Globus pallidus (tissue), 1 donor: Measurements from ENCODE around the gene PPP1R1A.
A peak's percentile ranks its signal among the peaks of the same experiment; 100 is the strongest.

Experiments
- DNase-seq: peaks from one replicate; pipeline ENCODE4 v3.0.0-alpha.2; 2015; ENCODE audit warnings: low spot score

The PPP1R1A gene

DNA sequence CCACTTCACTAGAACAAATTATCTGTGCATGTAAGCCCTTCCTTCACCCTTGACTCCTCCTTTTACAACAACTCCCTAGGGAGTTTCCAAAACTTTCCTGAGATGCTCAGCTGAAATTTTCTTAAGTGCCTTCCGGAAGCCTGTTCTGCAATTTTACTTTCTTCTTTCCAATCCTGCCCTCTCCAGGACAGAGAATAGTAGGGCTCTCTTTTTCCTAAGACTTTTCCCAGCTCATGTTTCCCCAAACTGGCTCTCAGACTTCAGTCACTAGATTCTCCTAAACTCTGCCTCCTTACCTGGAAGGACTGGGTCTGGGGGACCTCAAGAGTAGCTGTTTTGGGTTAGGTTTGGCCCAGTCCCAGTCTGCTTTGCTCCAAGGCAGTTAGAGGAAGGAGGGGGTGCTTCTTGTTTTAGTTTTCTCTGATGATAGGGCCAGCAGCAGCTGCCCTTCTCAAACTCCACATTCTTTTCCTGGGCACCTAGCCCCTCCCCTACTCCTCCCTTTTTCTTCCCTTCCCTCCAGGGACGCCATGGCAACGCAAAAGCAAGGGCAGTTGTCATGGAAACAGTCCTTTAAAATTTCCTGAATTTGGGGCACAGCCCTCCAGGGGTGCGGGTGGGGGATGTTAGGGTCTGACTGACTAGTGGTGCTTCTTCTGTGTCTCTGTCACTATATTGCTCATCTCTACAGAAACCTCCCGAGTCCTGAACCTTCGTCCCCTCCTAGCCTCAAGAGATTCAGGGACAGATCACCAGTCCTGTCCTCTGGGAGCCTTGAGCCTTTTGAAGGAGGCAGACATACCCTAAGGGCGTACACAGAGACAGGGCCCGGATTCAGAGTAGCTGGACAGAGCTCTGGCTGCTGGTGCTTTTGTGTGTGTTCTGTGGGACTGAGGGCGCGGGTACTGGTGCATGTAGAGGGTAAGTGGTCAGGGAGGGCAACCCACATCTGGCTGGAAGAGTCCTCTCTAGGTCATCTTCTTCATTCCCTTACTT lies 17.0 kb downstream of the PPP1R1A start:
- DNase-seq, result no peak

DNA sequence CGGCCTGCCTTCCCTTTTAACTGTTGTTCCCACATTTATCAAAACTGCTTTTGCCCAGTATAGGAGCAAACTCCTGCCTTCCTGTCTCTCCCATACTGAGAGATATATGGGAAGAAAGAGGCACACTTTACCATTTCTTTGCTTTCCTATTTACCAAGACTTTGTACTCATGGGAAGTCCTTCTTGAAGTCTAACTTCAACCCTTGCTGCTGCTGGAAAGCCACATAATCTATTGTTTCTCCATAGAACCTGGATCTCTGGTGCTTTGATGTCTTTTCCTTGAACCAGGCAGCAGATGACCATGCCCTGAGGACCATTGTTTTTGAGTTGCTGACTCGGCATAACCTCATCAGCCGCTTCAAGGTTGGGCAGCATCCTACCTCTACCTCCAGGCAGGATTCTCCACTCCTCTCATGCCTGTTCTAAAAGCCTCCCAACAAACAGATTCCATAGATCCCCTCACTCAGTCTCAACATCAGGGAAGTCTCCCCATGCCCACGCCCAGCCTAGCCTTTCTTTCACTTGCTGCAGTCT lies 18.4 kb downstream of the PPP1R1A start:
- no peak for DNase-seq

DNA sequence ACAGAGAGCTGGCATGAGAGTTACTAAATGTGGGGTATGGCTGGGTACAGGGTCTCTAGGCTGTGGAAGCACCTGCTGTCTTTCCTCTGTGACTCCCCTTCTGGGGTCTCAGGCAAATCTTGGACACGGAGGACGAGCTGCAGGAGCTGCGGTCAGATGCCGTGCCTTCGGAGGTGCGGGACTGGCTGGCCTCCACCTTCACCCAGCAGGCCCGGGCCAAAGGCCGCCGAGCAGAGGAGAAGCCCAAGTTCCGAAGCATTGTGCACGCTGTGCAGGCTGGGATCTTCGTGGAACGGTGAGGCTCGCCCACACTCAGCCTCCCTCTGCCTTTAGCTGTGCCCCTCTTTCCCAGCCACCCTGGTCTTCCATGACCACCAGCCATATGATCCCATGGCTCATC lies 19.4 kb downstream of the PPP1R1A start:
- DNase-seq, result no peak

DNA sequence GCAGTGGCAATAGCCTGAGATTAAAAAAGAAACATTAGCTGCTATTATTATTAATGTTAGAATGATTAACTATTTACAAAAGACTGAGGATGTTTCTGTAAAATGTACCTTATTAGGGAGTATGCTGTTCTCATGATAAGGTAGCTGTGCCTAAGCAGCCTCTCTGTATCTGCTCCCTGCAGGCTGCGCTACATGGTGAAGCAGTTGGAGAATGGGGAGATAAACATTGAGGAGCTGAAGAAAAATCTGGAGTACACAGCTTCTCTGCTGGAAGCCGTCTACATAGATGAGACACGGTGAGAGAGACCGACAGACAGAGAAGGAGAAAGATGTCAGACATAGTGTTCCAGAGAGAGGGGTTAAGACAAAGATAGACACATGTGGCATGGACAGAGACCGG lies 21.7 kb downstream of the PPP1R1A start:
- no peak for DNase-seq

DNA sequence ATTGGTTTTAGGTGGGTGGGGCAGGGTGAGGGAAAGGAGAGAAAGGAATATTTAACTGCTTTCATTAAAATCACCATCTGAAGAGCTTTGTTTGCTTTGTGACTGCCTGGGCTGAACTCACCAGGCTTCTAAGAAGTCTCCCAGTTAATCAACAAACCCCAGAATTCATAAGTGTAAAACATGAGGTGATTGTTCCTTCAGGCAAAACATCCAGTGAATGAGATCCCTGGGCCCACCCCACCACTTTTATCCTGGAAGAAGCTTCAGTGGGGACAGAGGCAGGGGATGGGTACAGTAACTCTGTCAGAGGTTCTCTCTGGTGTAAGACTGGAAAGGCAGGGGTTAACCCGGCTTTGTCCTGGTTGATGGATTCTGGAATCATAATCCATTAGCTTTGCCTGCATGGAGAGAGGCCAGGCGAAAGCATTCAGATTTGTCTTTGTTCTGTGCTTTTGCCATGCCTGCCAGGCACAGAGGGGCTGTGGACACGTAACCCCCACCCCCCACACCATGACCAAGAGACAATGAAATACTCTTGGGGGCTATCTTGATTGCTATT lies 22.4 kb downstream of the PPP1R1A start:
- DNase-seq, result no peak

DNA sequence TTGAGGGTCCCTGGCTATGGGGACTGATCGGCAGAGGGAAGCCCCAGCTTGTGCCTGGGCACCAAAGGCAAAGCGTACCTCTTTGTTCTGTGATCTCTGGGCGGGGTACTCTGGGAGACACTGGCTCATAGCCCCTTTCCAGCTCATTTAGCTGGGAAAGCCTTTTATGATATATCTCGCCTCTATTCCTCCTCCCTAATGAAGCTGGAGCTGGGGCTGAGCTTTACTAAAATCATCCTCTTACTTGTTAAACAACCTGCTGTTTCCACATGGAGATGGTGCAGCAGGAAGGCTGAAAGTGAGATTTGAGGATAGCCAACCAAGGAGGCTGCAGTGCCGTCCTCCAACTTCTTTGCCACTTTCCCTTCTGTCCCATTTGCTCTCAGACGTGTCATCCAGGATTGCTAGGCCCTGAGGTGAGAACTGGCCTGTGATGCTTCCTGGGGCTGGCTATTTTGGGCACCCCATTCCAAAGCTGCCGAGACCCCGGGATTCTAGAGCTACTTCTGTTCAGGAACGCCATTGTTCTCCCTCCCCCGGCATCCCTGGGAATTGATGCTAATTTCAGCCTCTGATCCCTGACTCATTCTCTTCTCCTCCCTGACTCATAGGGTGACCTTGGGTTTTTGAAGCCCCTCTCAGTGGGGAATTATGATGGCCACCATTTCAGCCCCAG lies 23.0 kb downstream of the PPP1R1A start:
- DNase-seq, result no peak

DNA sequence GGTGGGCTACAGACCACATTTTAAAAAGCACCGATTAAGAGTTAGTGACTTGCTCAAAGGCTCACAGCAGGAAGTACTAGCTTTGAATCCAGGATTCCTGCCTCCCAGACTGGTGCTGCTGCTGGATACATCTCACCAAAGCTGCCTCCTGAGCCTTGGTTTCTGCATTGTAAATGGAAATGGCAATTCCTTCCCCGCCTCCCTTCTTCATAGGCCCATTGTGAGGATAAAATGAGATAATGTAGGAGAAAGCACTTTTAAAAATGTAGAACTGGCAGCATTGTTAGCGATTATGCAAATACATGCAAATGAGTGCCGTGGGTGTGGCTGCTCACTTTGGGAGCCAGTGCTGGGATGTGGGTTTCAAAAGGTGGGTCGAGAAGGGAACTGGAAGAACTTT lies 23.7 kb downstream of the PPP1R1A start:
- DNase-seq, result no peak

DNA sequence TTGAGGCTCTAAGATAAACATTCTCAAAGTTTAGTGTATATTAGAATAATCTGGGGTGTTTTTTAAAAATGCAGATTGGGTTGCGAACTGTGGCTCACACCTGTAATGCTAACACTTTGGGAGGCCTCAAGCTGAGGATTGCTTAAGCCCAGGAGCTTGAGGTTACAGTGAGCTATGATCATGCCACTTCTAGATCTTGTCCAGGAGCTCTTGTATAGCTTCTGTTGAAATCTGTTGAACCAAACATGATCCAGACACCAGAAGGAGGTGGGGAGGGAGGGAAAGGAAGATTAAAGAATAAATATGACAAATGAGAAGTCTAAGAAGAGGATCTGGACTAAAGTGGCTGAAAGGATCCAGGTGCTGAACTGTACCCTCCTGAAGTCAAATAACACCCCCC lies 24.7 kb downstream of the PPP1R1A start:
- DNase-seq, result no peak

DNA sequence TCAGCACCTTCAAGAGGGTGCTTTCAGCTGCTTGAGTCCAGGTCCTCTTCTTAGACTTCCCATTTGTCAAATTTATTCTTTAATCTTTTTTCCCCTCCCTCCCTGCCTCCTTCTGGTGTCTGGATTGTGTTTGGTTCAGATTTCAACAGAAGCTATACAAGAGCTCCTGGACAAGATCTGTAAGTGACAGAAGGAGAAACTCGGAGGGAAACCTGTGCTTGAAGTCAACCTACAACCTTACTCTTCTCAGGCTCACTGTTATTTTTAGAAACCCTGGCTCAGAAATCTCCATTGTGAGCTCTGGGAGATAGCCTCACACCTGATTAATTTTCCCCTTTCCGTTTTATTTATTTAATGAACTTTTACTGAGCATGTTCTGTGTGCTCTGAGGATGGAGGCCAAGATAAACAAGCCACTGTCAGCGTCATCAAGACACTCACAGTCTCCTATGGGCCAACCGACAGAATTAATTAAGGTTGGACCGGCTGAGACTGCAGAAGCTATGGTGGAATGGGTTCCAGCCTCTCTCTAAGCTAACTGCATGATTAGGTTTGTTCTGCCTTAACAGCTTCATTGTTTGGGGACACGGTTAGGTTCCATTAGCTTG lies 25.6 kb downstream of the PPP1R1A start:
- no peak for DNase-seq

DNA sequence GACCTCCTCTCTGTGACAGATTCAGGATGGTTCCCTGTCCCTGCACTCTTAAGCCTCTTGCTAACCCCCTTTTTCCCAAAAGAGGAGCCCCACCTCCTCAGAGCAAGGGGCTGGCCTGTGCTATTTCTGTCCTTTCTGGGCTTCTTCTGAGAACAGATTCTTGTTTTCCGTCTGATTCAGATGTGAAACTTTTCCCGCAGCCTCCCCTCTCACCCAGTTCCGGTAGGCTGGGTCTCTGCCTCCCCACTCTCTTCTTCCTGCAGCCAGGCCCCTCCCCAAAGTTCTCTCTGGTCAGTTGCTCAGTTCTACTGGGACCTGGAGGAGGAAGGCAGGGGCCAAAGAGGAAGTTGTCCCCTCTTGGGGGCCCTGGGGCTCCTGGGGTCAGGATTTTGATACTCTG lies 27.3 kb downstream of the PPP1R1A start:
- peak; percentile 57 for DNase-seq

DNA sequence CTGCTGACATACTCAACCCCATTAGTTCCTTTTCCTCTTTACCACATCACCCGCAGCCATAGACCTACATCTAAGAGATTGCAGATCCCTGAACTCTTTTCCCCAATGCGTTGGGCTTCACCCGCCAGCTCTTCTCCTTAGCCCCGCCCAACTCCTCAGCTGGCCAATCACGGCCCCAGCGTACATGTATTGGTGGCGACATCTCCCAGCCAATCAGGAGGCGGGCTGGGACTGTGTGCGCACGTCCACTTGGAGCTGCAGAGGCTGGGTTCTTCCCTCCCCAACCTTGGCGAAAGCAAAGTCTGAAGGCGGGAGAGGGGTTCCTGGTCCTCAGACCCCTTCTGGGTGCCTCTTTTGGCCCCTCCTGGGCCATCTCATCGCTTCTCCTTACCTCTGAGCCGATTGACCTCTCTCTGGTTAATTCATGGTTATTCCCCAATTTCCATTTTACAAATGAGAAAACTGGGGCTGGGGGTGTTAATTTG lies 28.0 kb downstream of the PPP1R1A start:
- DNase-seq, result peak; percentile 93

DNA sequence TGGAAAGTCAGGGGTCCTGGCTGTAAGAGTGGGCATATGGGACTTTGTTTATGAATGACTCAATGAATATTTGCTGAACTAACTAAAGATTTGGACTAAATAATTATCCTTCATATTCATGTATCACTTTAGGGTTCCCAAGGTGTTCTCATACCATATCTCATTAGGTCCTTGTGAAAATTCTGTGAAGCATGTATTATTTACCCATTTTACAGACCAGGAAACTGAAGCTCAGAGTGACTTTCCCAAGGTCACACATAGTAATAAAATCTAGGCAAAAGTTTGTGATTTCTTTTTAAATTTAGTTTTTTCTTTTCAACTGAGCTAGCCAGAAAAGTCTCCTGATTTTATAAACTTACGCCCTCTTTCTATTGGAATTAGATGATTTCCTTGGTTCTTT lies 29.7 kb downstream of the PPP1R1A start:
- DNase-seq, result no peak

DNA sequence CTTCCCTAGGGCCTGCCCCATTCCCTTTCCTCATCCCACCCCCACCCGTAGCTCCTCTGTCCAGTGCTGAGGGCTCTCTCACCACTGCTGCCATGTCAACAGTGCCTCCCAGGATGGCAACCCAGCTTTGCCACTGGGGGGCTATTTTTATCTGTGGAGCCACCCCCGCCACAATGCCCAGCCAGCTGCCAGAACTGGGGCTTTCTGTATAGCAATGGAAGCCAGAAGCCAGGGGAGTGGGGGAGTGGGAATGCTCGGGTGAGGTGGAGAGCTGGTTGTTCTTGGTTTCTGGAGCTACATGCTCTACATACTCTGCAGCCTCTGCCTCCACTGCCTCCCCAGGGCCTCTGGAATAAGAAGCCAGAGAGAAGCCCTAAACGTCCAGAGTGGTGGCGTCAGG lies 30.1 kb downstream of the PPP1R1A start:
- no peak for DNase-seq

DNA sequence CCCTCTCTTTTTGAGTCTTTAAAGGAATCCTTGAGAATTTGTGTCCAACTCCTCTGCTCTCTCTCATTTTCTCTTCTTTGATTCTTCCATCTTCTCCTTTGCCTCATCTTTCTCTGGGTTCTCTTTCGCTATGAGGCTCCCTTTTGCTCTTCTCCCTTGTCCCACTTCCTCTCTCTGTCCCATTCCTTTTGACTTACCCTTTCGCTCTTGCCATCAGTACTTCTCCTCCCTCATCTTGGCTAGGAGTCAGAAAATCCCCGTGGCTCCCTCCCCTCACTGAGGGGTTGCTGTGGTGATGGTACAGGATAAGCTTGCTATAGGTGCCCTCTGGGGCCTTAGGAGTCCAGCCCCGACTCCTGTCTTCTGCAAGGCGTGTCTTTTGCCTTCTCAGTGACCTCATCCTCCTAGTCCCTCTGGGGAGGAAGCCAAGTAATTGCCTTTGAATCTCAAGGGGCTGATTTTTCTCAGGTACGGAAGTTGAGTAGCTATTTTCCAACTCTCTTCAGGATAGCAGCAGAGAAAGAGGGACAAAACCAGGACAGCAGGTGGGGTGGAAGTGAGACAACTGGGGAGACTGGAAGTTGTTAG lies 32.7 kb downstream of the PPP1R1A start:
- DNase-seq, result no peak

DNA sequence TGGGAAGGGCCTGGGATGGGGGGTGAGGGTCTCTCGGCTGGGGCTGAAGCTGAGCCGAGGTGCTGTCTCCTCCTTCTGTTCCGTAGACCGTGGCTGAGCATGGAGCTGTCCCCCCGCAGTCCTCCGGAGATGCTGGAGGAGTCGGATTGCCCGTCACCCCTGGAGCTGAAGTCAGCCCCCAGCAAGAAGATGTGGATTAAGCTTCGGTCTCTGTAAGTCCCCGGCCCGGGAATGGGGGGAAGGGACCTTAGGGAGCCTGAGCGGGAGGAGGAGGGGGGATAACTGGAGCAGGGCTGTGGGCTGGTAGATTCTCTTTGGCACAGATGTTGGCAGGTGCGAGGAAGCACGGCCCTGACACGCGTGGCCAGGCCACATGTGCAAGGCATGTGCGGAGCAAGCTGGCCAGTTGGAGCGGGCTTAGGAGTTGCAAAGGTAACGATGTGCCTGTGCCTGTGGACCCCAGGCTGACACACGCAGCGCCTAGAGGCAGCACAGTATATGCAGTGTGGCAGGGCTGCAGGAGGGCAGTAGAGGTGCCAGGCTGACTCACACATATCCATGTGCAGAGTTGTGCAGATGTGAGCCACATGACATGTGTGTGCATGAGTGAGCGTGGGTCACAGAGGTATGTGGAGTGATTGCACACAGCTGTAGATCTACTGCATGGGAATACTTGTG lies 38.5 kb downstream of the PPP1R1A start:
- no peak for DNase-seq

DNA sequence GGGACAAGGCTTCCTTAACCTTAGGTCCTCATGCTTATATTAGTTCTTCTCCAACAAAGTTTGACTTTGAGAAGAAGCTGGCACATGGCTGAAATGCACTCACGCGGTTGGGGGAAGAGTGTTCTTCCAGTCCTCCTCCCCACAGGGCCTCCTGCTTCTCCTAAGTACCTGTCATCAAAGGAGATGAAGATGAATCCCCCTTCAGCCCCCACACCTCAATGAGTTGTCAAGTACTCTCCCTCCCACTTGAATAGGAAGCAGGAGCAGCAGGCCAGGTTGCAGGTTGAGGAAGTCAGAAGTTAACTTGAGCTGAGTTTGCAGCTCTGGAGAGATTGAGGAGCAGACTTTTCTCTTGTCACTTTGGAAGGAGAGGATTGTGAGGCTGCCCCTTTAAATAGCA lies 41.9 kb downstream of the PPP1R1A start:
- DNase-seq, result no peak

DNA sequence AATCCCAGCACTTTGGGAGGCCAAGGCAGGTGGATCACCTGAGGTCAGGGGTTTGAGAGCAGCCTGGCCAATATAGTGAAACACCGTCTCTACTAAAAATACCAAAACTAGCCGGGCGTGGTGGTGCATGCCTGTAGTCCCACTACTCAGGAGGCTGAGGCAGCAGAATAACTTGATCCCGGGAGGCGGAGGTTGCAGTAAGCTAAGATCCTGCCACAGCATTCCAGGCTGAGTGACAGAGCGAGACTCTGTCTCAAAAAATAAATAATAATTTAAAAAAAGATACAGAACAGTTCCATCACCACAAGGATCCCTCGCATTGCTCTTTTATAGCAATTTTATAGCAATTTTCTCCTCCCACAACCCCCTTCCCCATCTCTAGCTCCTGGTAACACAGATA lies 43.7 kb downstream of the PPP1R1A start:
- no peak for DNase-seq

DNA sequence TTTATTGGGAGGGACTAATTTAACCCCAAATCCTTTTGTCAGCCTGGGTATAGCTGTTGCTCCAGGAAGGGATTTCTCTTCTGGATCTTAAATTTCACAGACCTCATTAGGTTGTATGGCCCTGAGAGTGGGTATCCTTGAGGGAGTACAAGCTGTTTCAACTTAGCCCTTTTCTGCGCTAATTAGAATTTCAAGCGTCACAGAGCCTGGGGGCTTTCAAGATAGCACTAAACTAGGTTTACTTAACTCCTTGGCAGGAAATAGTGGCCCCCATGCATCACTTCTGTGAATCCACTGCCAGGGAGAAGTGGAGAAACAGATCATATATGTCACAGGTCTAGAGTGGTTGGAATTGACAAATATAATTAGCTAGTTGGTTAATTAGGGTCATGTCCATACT lies 44.9 kb downstream of the PPP1R1A start:
- no peak for DNase-seq

DNA sequence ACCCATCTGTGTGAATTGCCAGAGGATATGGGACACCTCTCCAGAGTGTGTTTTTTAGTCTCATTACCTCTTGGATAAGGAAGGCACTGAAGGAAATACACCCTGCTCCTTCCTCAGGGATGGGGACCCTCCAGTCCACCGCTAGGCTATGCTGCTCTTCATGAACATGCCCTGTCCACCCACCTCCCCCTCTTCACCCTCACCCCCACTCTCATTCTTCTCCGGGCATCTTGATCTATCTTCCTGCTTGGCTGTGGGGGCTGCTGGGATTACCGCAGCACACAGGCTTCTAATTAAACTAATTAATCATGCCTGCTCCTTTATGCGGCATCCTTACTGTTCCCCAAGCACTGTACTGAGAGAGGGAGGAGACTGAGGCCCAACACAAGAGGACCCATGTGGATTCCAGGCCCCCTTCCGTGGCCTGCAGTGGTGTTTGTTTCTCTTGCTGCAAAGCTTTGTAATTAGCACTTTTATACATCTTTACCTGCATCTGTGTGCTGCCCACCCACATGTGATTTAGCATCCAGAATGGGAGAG lies 46.6 kb downstream of the PPP1R1A start:
- no peak for DNase-seq

DNA sequence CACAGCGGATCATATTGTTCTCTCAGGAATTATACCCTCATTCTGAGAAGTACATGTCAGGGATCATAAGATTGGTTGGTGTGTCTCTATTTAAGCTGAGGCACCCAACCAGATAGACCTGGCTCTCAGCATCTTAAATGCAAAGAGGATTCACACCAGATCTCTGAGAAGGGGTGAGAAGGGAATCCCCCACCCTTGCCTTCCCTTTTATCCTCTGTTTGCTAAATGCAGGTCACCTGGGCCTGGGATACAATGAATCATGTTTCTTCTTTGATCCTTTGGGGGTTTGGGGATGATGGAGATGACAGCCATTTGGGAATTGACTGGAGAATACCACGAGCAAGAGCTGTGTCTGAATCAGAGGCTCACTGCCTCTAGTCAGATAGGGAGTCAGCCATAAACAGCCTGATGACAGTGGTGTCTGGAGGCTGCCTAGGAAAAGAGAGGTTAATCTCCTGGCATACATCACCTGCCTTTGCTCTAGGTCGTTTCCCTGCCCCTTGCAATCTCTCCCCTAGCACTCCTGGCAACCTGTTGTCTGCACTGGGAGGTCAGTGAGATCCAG lies 50.2 kb downstream of the PPP1R1A start:
- DNase-seq, result no peak

DNA sequence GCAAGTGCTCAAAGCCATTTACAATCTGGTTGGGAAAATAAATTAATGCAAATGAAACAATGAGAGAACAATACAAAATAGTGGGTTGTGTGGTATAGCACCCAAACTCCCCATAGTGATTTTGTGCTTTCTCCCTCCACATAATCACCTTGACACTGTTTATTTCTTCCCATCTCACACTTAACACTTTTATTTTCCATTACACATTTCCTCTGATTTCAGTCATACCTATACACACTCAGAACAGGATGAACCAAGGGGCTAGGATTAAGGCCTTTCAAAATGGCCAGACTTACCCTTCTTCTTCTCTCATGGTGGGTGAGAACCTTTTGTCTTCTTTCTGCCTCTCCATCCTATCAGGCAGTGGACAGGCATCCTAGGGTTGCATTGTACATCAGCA lies 53.0 kb downstream of the PPP1R1A start:
- DNase-seq, result no peak
